Tibial artery (tissue), 4 donors: ENCODE results near the gene ERC1.

Experiments used
- DNase-seq, 2 donors: peaks; one replicate each; pipeline ENCODE4 v3.0.0-alpha.2; 2019
- H3K27ac ChIP-seq, 2 donors: fragments of 200-600 bp; sonication (generic) in 1 of 2; 1 replicate in 1 of 2; 2 replicates in 1 of 2; pipeline ENCODE4 v1.5.1; 2018 to 2019; ENCODE audit warnings: mild to moderate bottlenecking in 1 of 2
- H3K27me3 ChIP-seq, 2 donors: fragments of 200-600 bp; sonication (generic) in 1 of 2; one replicate each; pipeline versions ENCODE4 v1.5.1 to v1.6.0; 2016 to 2019
- H3K36me3 ChIP-seq, 3 donors: fragments of 200-600 bp; sonication (generic) in 2 of 3; one replicate each; pipeline ENCODE4 v1.5.1; 2016 to 2019; ENCODE audit warnings: mild to moderate bottlenecking in 2 of 3
- H3K4me1 ChIP-seq, 4 donors: fragments of 200-600 bp; sonication (generic) in 2 of 4; 1 replicate in 3 of 4; 2 replicates in 1 of 4; pipeline ENCODE4 v1.5.1; 2016 to 2019
- H3K4me3 ChIP-seq, 2 donors: fragments of 200-600 bp; sonication (generic) in 1 of 2; 1 replicate in 1 of 2; 2 replicates in 1 of 2; pipeline ENCODE4 v1.5.1; 2018 to 2019; ENCODE audit warnings: mild to moderate bottlenecking in 2 of 2
- H3K9me3 ChIP-seq, 3 donors: fragments of 200-600 bp; sonication (generic) in 1 of 3; one replicate each; pipeline ENCODE4 v1.5.1; 2016 to 2019
- intact Hi-C: fragments of 100-400 bp; cut with DNase I; formaldehyde crosslinking; loops from one replicate; pipeline ENCODE4 v1.15.0; 2023; ENCODE audit warnings: low total_unique reads
- TF ChIP-seq, protein P1 (sequence below), 2 experiments: fragments of 200-600 bp in 1 of 2; fragments of 450-650 bp in 1 of 2; IDR thresholded peaks; one replicate each; pipeline ENCODE4 v1.5.1; 2017 to 2019; ENCODE audit warnings: antibody characterized with exemption in 2 of 2, mild to moderate bottlenecking in 1 of 2, moderate library complexity in 1 of 2

The ERC1 gene

DNA sequence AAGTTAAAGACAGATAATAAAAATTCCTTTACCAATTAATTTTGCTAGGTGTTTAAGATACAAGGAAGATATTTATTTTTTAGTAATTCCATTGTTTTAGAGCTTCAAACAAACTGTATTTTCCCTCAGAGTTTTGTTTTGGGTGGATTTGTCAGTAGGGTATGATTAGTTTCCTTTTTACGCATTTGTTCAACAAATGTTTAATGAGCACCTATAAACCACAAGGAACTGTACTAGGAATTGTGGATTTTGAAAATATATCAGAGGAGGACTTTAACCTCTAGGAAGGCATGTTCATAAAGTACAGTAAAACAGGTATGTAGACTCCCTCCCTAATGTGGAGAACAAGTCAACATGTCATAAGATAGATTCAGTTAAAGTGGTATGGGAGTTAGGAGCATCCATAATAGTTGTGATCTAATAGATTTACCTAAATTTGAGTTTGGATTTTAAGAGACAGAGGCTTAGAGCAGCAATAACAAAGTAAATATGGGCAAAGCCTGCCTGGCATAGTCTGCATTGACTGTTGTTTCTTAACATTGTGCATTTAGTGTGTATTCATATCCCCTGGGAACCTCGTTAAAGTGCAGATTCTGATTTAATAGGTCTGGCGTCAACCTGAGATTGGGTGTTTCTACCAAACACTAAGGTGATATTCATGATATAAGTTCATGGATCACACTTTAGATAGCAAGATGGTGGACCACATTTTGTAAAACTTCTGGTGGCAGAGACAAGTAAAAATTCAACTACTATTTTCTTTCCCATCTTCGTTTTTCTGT is 232.0 kb downstream of the ERC1 start:
- Histone ChIP-seq H3K9me3 (no peaks in the 10 kb centered on the region), H3K4me3 (no peak overlapping the region), H3K27ac (no peak overlapping the region), H3K36me3 (no peaks in the 10 kb centered on the region), H3K4me1 (peaks cover 0 to 4% (median 2%) of the 10 kb centered on the region in 4 donors), H3K27me3 (no peaks in the 10 kb centered on the region)
- intact Hi-C loops = no loop called here
- DNase-seq = no peak
- TF ChIP-seq, protein P1, sequence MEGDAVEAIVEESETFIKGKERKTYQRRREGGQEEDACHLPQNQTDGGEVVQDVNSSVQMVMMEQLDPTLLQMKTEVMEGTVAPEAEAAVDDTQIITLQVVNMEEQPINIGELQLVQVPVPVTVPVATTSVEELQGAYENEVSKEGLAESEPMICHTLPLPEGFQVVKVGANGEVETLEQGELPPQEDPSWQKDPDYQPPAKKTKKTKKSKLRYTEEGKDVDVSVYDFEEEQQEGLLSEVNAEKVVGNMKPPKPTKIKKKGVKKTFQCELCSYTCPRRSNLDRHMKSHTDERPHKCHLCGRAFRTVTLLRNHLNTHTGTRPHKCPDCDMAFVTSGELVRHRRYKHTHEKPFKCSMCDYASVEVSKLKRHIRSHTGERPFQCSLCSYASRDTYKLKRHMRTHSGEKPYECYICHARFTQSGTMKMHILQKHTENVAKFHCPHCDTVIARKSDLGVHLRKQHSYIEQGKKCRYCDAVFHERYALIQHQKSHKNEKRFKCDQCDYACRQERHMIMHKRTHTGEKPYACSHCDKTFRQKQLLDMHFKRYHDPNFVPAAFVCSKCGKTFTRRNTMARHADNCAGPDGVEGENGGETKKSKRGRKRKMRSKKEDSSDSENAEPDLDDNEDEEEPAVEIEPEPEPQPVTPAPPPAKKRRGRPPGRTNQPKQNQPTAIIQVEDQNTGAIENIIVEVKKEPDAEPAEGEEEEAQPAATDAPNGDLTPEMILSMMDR (IDR thresholded peaks at IDR 0.05) = no peak

DNA sequence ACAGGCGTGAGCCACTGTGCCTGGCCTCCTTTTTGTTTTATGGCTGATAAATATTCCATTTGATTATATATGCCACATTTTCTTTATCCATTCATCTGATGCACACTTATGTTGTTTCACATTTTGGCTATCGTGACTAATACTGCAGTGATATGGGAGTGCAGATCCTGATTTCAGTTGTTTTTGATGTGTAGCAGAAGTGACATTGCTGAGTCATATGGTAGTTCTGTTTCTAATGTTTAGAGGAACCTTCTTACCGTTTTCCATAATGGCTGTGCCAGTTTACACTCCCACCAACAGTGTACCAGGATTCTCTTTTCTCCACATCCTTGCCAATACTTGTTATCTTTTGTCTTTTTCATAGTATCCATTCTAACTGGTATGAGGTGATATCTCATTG is 235.9 kb downstream of the ERC1 start:
- TF ChIP-seq, protein P1 (IDR thresholded peaks at IDR 0.05) = no peak
- DNase-seq = no peak
- intact Hi-C loops = no loop called here

GRCh38 chr12:1234073-1234472 is 243.1 kb downstream of the ERC1 start:
- no peaks in the 10 kb centered on the region for H3K9me3 ChIP-seq
- no peak overlapping the region for H3K27ac ChIP-seq
- H3K4me1 ChIP-seq = no peaks in the 10 kb centered on the region
- TF ChIP-seq, protein P1 (IDR thresholded peaks at IDR 0.05) = no peak
- intact Hi-C loops = loop anchor here (10.0 kb wide), 1 partner anchor 1301 kb away; no protein-coding TSS in a partner anchor
- no peak for DNase-seq
- H3K27me3 ChIP-seq = no peaks in the 10 kb centered on the region
- H3K4me3 ChIP-seq = no peak overlapping the region
- peaks cover 0 to 20% (median 11%) of the 10 kb centered on the region in 3 donors for H3K36me3 ChIP-seq

More for the DNA sequence above, 235.9 kb downstream of the ERC1 start:
- H3K4me1 ChIP-seq = no peaks in the 10 kb centered on the region
- no peaks in the 10 kb centered on the region for H3K27me3 ChIP-seq
- no peaks in the 10 kb centered on the region for H3K9me3 ChIP-seq
- no peaks in the 10 kb centered on the region for H3K36me3 ChIP-seq
- no peak overlapping the region for H3K27ac ChIP-seq
- no peak overlapping the region for H3K4me3 ChIP-seq

DNA sequence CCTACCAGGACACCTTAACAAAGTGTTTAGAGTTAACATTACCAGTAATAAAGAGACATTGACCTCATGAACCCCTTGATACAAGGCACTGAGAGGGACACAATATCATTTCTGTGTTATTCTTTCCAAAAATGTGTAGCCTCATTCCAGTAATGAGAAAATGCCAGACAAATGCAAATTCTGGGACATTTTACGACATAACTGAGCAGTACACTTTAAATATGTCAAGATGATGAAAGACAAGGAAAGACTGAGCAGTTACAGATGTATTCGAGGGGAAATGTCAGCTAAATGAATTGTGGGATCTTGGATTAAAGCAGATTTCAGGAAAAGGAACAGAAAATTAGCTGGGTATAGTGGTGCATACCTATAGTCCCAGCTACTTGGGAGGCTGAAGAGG is 255.6 kb downstream of the ERC1 start:
- Histone ChIP-seq H3K9me3 (no peaks in the 10 kb centered on the region), H3K36me3 (no peaks in the 10 kb centered on the region), H3K4me1 (no peaks in the 10 kb centered on the region), H3K27me3 (no peaks in the 10 kb centered on the region), H3K27ac (no peak overlapping the region), H3K4me3 (no peak overlapping the region)
- intact Hi-C loops = no loop called here
- DNase-seq = no peak
- TF ChIP-seq, protein P1 (IDR thresholded peaks at IDR 0.05) = no peak

DNA sequence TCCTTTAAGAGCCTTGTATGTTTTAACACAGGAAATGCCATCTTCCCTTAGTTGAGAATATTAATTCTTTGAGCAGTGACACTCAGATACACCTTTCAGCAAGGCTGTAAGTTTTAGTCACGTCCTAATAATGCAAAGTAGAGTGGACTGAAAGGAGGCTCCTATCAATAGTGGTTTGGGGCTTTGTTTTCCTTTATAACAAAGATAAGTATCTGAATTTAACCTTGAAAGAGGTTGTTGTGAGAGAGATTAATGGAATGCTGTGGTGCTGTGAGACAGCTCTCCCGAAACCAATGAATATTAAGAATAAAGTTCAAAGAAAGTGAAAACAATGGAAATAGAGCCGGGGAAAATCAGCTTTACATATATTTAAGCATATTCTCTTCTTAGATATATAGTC is 259.6 kb downstream of the ERC1 start:
- TF ChIP-seq, protein P1 (IDR thresholded peaks at IDR 0.05) = no peak
- DNase-seq = no peak
- Histone ChIP-seq H3K27me3 (no peaks in the 10 kb centered on the region), H3K4me3 (no peak overlapping the region), H3K27ac (no peak overlapping the region), H3K36me3 (no peaks in the 10 kb centered on the region), H3K4me1 (no peaks in the 10 kb centered on the region), H3K9me3 (no peaks in the 10 kb centered on the region)
- intact Hi-C loops = no loop called here
